MV-4-11 (cell line): ENCODE measurements around the gene PGS1.

Source experiments
- DNase-seq: peaks from one replicate; lab custom pipeline; 2025; lab: John Stamatoyannopoulos, UW

PGS1 gene

GRCh38 chr17:78428025-78428575, 49.7 kb downstream of the PGS1 start:
- no peak for DNase-seq

DNA sequence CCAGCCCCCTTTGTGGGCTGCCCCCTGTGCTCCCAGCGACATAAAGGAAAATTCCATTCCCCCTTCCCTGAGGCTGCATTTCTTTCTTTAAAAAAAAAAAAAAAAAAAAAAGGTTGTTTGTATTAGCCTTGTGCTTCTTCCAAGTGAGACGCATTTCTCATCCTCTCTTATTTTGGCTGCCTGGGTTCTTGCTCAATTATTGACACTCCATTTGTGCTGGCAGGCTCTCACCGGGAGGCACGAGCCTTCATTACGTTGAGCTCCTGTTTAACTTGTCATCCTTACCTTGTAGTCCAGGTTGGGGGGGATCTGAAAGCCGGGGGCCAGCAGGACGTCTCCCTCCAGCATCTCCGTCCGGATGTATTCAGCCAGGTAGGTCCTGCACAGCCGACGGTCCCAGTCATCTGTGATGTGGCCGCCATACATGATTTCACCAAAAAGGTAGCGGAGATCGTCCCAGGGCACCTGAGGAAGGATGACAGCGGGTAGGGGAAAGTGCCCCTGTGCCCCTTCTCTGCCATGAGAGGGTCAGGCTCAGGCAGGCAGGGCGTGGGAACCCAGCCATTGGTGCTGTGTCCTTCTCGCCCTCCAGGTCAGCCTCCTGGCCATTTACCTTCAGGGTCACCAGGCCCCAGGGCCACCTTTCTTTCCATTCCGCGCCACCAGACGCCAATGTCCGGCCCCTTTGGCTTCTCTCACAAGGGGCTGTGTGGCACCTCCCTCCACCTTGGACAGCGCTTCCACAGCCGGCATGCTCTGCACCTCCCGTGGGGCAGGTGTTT, 50.6 kb downstream of the PGS1 start:
- no peak for DNase-seq

GRCh38 chr17:78429618-78429995, 51.2 kb downstream of the PGS1 start:
- DNase-seq: peak; percentile 22

GRCh38 chr17:78430892-78431691, 52.6 kb downstream of the PGS1 start:
- DNase-seq: no peak

DNA sequence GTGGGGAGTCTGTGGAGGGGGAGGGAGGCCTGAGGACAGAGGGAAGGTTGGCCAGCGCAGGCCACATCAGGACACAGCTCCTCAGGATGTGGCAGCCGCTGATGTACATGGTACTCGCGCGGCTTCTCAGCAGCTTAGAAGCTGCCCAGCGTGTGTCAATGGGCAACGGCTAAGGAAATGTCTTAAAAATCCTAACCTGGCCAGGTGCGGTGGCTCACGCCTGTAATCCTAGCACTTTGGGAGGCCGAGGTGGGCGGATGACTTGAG, 53.2 kb downstream of the PGS1 start:
- no peak for DNase-seq

- DNase-seq: no peak
Observed at GRCh38 chr17:78432226-78433012, 54.0 kb downstream of the PGS1 start.

DNA sequence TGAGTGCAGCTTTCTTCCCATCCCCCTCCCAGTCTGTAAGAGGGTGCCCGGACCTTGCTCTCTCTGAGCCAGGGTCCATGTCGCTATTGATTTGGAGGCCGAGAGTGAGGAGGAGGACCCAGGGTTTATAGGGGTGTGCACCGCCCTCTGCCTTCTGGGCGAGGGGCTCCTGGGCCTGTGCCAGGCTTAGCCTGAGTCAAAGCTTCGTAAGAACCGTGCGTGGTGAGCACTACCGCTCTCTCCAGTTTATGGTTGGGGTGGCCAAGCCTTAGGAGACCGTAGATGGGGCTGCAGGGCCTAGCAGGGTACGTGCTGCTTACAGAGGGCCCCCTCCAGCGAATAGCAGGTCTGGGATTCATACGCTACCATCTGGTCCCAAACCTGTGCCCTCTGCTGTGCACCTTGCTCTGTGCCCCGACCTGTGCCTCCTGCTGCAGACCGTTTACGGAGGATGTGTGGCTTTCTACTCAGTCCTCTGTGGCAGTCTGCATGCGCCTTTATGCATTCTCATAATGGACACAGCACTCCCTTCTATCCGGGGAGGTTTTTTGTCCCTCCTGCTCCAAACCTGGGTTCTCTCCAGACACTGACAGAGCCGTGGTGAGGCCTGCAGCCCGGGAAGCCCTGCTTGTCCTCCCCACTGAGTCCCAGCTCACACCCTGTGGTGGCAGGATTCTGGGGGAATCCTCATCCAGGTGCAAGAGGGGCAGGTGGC, 54.7 kb downstream of the PGS1 start:
- no peak for DNase-seq

GRCh38 chr17:78433780-78434335, 55.4 kb downstream of the PGS1 start:
- DNase-seq: no peak

DNA sequence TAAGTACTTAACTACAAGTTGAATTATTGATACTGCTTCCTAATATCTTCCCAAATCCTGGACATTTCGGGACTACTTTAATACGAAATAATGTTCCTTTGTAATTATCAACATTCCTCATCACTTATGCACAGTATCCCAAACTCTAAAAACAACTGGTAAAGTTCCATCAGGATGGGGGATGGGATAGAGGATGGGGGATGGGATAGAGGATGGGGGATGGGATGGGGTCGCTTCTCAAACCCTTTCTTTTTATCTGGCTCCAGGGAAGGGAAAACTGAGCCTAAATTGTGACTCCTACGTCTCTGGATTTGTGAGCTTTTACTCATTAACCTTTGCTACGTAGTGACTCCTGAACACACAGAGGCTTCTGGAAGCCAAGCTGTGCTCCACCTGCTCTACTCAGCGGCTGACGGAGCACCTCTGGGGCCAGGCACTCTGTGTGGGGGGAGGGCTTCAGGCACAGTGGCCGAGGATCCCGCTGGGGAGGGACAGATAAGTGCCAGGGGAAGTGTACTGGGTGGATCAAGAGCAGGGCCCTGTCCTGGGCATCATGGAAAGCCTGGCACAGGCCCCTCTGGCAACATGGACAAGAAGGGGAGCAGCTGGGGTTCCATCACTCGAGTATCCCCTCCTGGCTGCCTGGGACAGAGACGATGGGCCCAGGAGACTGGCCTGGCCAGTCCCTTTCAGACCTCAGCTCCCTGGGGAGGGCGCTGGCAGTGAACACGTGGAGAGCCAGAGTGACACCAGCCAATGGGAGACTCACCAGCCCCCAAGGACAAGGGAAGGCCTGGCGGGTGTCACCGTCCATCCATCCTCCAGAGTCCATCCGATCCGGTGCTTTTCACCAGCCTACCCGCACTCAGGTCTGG, 56.2 kb downstream of the PGS1 start:
- DNase-seq: no peak

GRCh38 chr17:78435330-78436005, 57.0 kb downstream of the PGS1 start:
- DNase-seq: no peak

GRCh38 chr17:78437508-78438169, 59.2 kb downstream of the PGS1 start:
- no peak for DNase-seq

- DNase-seq: no peak
Observed at GRCh38 chr17:78438271-78438691, 59.8 kb downstream of the PGS1 start.

GRCh38 chr17:78438694-78439325, 60.4 kb downstream of the PGS1 start:
- no peak for DNase-seq

- DNase-seq: no peak
Observed at GRCh38 chr17:78441271-78441971, 63.0 kb downstream of the PGS1 start.

DNA sequence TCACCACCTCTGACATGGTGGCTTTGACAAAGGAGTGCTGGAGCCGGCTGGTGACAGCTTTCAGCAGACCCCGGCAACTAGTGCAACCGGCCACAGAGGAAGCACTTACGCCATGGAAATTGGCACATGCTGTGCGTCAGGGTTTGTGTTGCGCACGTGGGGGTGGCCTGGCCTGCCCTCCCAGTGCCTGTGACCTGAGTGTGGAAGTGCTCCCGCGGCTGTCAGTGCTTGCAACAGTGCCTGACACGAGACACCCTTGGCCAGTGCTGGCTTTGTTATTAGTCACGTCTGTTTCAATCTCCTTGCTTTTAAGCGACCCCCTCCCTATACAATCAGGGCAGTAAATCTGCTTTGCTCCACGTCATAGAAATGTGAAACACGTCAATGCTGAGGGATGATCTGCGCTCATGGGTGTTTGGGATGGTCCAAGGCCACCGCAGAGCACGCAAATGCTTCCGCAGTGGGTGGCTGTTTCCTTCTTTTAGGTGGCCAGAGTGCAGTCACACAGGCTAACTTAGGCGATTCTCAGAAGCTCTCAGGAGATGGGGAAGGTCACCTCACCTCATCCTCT, 64.3 kb downstream of the PGS1 start:
- DNase-seq: peak; percentile 97

GRCh38 chr17:78444392-78444791, 65.9 kb downstream of the PGS1 start:
- DNase-seq: no peak

DNA sequence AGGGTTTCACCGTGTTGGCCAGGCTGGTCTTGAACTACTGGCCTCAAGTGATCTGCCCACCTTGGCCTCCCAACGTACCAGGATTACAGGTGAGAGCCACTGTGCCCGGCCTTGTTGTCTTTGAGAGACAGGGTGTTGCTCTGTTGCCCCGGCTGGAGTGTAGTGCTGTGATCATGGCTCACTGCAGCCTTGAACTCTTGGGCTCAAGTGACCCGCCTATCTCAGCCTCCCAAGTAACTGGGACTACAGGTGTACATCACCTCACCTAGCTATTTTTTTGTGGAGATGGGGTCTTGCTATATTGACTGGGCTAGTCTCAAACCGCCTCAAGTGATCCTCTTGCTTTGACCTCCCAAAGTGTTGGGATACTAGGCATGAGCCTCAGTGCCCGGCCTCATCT, 68.4 kb downstream of the PGS1 start:
- no peak for DNase-seq
